Trophoblast cell (in vitro differentiated cells and primary cell): ENCODE measurements around the gene PPP1R12A.
A peak's percentile ranks its signal among the peaks of the same experiment; 100 is the strongest.

Experiments
- DNase-seq, 2 donors: peaks; one replicate each; pipeline ENCODE4 v3.0.0-alpha.2; 2016
- H2AFZ ChIP-seq: 2 replicates; pipeline ENCODE4 v1.6.1; 2013; ENCODE audit warnings: low read length, moderate library complexity, mild to moderate bottlenecking; ENCODE audit not compliant: insufficient read depth, poor library complexity
- H2AK5ac ChIP-seq: 2 replicates; pipeline ENCODE4 v1.6.1; 2013; ENCODE audit warnings: mild to moderate bottlenecking, low read length
- H2BK120ac ChIP-seq: 2 replicates; pipeline ENCODE4 v1.6.1; 2013; ENCODE audit warnings: low read length, mild to moderate bottlenecking, moderate library complexity; ENCODE audit not compliant: insufficient read depth, poor library complexity
- H2BK12ac ChIP-seq: 2 replicates; pipeline ENCODE4 v1.6.1; 2013; ENCODE audit warnings: mild to moderate bottlenecking, low read length, moderate library complexity
- H2BK5ac ChIP-seq: 2 replicates; pipeline ENCODE4 v1.6.1; 2013; ENCODE audit warnings: low read length, low read depth, moderate library complexity, mild to moderate bottlenecking; ENCODE audit not compliant: poor library complexity
- H3K14ac ChIP-seq: 2 replicates; pipeline ENCODE4 v1.6.1; 2013; ENCODE audit warnings: mild to moderate bottlenecking, low read length
- H3K18ac ChIP-seq: 2 replicates; pipeline ENCODE4 v1.6.1; 2013; ENCODE audit warnings: mild to moderate bottlenecking, low read length
- H3K23ac ChIP-seq: 2 replicates; pipeline ENCODE4 v1.6.1; 2013; ENCODE audit warnings: low read length
- H3K27ac ChIP-seq: 2 replicates; pipeline ENCODE4 v1.5.1; 2013; ENCODE audit warnings: low read depth, mild to moderate bottlenecking, inconsistent platforms, low read length, moderate library complexity
- H3K27me3 ChIP-seq: 2 replicates; pipeline ENCODE4 v1.6.1; 2013; ENCODE audit warnings: inconsistent platforms, mild to moderate bottlenecking, low read length, moderate library complexity; ENCODE audit not compliant: insufficient read depth
- H3K36me3 ChIP-seq, 2 experiments: 1 replicate in 1 of 2; 2 replicates in 1 of 2; pipeline ENCODE4 v1.6.1; 2013; ENCODE audit warnings: low read length in 2 of 2, mild to moderate bottlenecking in 2 of 2, moderate library complexity in 1 of 2; ENCODE audit not compliant: insufficient read depth in 2 of 2, control insufficient read depth in 1 of 2
- H3K4ac ChIP-seq: 2 replicates; pipeline ENCODE4 v1.6.1; 2013; ENCODE audit warnings: low read depth, mild to moderate bottlenecking, low read length, moderate library complexity
- H3K4me1 ChIP-seq, 2 experiments: 1 replicate in 1 of 2; 2 replicates in 1 of 2; pipeline ENCODE4 v1.6.1; 2013; ENCODE audit warnings: low read length in 2 of 2, mild to moderate bottlenecking in 2 of 2, moderate library complexity in 1 of 2; ENCODE audit not compliant: insufficient read depth in 2 of 2, control insufficient read depth in 1 of 2
- H3K4me2 ChIP-seq: 2 replicates; pipeline ENCODE4 v1.6.1; 2013; ENCODE audit warnings: inconsistent platforms, mild to moderate bottlenecking, low read length, moderate library complexity
- H3K4me3 ChIP-seq: 2 replicates; pipeline ENCODE4 v1.5.1; 2013; ENCODE audit warnings: mild to moderate bottlenecking, low read depth, low read length, inconsistent platforms
- H3K79me1 ChIP-seq: one replicate; pipeline ENCODE4 v1.6.1; 2013; ENCODE audit warnings: low read length
- H3K79me2 ChIP-seq: 2 replicates; pipeline ENCODE4 v1.6.1; 2013; ENCODE audit warnings: low read length, mild to moderate bottlenecking; ENCODE audit not compliant: control insufficient read depth, insufficient read depth, poor library complexity
- H3K9ac ChIP-seq: 2 replicates; pipeline ENCODE4 v1.6.1; 2013; ENCODE audit warnings: mild to moderate bottlenecking, low read length
- H3K9me3 ChIP-seq: 2 replicates; pipeline ENCODE4 v1.6.1; 2013; ENCODE audit warnings: low read depth, mild to moderate bottlenecking, control low read depth, inconsistent platforms, low read length; ENCODE audit not compliant: insufficient read depth
- H4K12ac ChIP-seq: 2 replicates; pipeline ENCODE4 v1.6.1; 2013; ENCODE audit warnings: low read depth, mild to moderate bottlenecking, low read length, moderate library complexity
- H4K8ac ChIP-seq: 2 replicates; pipeline ENCODE4 v1.6.1; 2013; ENCODE audit warnings: low read depth, mild to moderate bottlenecking, low read length, moderate library complexity
- H4K91ac ChIP-seq: one replicate; pipeline ENCODE4 v1.6.1; 2013; ENCODE audit warnings: low read depth, mild to moderate bottlenecking, low read length, moderate library complexity
- WGBS: extraction: QIAGEN DNeasy Blood & Tissue Kit; methylation state at CpG from one replicate; pipeline ENCODE4 v1.1.7; 2013; ENCODE audit warnings: missing lambda C conversion rate; ENCODE audit not compliant: insufficient read length, insufficient coverage; ENCODE audit errors: extremely low coverage; 5-methylcytosine and 5-hydroxymethylcytosine counted together

The PPP1R12A gene

GRCh38 chr12:79926951-79927350 lies 7.9 kb downstream of the PPP1R12A start:
- Histone ChIP-seq H3K4me1 (no peaks in the 10 kb centered on the region), H4K91ac (no peak overlapping the region), H3K79me2 (peaks cover 3% of the 10 kb centered on the region), H3K14ac (no peak overlapping the region), H2AK5ac (no peak overlapping the region), H2AFZ (no peak overlapping the region), H3K4me2 (no peak overlapping the region), H3K79me1 (no peaks in the 10 kb centered on the region), H3K36me3 (no peaks in the 10 kb centered on the region), H3K23ac (no peak overlapping the region), H3K27me3 (no peaks in the 10 kb centered on the region), H2BK12ac (no peak overlapping the region), H3K4ac (peak overlapping the region; percentile 90), H4K8ac (no peak overlapping the region), H3K18ac (no peak overlapping the region), H3K9ac (no peak overlapping the region), H3K9me3 (no peaks in the 10 kb centered on the region), H4K12ac (no peak overlapping the region), H3K4me3 (no peak overlapping the region), H2BK5ac (no peak overlapping the region), H2BK120ac (no peak overlapping the region), H3K27ac (no peak overlapping the region)
- no peak for DNase-seq
- no CpG with 5 or more reads among the region's 3 CpGs for WGBS

DNA sequence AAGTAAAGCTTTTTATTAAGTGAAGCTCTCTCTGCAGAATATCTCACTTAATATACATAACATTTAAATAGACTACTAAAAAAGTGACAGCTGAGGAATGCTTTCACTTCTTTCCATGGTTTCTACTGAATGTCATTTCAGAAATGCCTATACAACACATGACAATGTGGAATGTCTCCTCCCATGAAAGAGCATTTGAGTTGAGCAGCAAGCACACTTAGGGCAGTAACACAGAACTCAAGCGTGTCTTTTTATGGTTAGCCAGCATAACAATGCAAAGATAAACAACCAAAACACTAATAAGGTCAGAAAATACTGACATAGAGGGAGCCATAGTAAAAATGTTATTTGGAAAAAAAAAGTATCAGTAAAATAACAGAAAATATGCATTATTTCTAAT lies 9.4 kb downstream of the PPP1R12A start:
- no peaks in the 10 kb centered on the region for H3K4me1 ChIP-seq
- H3K23ac ChIP-seq, result no peak overlapping the region
- no peak overlapping the region for H3K18ac ChIP-seq
- H3K27ac ChIP-seq, result no peak overlapping the region
- no peak overlapping the region for H4K91ac ChIP-seq
- H3K36me3 ChIP-seq, result no peaks in the 10 kb centered on the region
- no peaks in the 10 kb centered on the region for H3K27me3 ChIP-seq
- peaks cover 7% of the 10 kb centered on the region for H3K79me2 ChIP-seq
- H2BK120ac ChIP-seq, result no peak overlapping the region
- no peaks in the 10 kb centered on the region for H3K9me3 ChIP-seq
- H2AFZ ChIP-seq, result no peak overlapping the region
- H2BK12ac ChIP-seq, result no peak overlapping the region
- H4K8ac ChIP-seq, result no peak overlapping the region
- H2BK5ac ChIP-seq, result no peak overlapping the region
- peak overlapping the region; percentile 79 for H3K4ac ChIP-seq
- no peaks in the 10 kb centered on the region for H3K79me1 ChIP-seq
- peak in 1 of 2 donors; percentile 42 for DNase-seq
- H3K9ac ChIP-seq, result no peak overlapping the region
- no CpG with 5 or more reads among the region's 1 CpG for WGBS
- H3K4me2 ChIP-seq, result no peak overlapping the region
- no peak overlapping the region for H3K14ac ChIP-seq
- no peak overlapping the region for H3K4me3 ChIP-seq
- H4K12ac ChIP-seq, result no peak overlapping the region
- H2AK5ac ChIP-seq, result no peak overlapping the region

DNA sequence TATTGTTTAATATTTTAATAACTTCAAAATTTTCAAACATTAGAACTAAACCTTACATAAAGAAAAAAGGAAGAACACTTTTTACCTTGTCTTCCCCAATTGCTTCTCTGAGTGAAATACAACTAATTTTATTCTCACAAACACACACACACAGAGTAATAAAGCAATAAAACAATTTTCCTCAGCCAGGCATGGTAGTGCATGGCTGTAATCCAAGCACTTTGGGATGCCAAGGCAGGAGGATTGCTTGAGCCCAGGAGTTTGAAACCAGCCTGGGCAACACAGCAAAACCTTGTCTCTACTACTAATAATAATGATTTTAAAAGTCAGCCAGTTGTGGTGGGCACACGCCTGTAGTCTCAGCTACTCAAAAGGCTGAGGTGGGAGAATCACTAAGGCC lies 13.1 kb downstream of the PPP1R12A start:
- Histone ChIP-seq H4K8ac (no peak overlapping the region), H4K91ac (no peak overlapping the region), H3K4me3 (no peak overlapping the region), H4K12ac (no peak overlapping the region), H2AFZ (no peak overlapping the region), H2AK5ac (no peak overlapping the region), H3K4ac (peak overlapping the region; percentile 33), H3K4me1 (no peaks in the 10 kb centered on the region), H3K79me1 (no peaks in the 10 kb centered on the region), H3K14ac (no peak overlapping the region), H3K79me2 (peaks cover 9% of the 10 kb centered on the region), H3K36me3 (no peaks in the 10 kb centered on the region), H3K27ac (no peak overlapping the region), H3K18ac (no peak overlapping the region), H3K9ac (no peak overlapping the region), H2BK5ac (no peak overlapping the region), H3K4me2 (no peak overlapping the region), H3K23ac (no peak overlapping the region), H3K9me3 (no peaks in the 10 kb centered on the region), H3K27me3 (no peaks in the 10 kb centered on the region), H2BK120ac (no peak overlapping the region), H2BK12ac (no peak overlapping the region)
- no CpG with 5 or more reads among the region's 1 CpG for WGBS
- DNase-seq, result no peak

DNA sequence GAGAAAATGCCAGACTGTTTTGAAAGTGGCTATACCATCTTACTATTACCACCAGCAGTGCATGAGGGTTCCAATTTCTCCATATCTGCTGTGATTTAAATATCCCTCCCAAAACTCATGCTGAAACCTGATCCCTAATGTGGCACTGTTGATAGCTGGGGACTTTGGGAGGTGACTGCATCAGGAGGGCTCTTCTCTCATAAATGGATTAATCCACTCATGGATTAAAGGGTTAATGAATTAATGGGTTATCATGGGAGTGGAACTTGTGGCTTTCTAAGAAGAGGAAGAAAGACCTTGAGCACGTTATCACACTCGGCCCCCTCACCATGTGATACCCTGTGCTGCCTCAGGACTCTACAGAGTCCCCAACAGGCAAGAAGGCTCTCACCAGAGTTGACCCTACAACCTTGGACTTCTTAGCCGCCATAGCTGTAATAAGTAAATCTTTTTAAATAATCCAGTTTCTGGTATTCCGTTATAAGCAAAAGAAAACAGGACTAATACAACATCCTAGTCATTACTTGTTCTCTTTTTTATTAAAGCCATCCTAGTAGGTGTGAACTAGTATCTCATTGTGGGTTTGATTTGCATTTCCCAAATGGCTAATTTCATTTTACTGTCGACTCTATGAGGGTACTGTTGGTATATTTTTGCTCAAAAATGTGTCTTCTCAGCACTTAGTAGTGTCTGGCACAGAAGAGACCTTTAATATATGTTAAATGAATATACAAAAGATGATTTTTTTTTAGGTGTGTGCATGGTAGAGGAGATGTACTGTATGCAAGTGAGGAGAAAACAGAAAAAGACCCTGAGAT lies 14.3 kb downstream of the PPP1R12A start:
- Histone ChIP-seq H2BK120ac (no peak overlapping the region), H3K27ac (no peak overlapping the region), H3K27me3 (no peaks in the 10 kb centered on the region), H3K4me2 (no peak overlapping the region), H3K9ac (no peak overlapping the region), H2BK5ac (no peak overlapping the region), H3K9me3 (no peaks in the 10 kb centered on the region), H3K79me1 (no peaks in the 10 kb centered on the region), H3K4ac (peak overlapping the region; percentile 97), H3K4me1 (no peaks in the 10 kb centered on the region), H2AK5ac (no peak overlapping the region), H4K12ac (no peak overlapping the region), H3K18ac (no peak overlapping the region), H4K8ac (no peak overlapping the region), H3K79me2 (peaks cover 9% of the 10 kb centered on the region), H3K36me3 (no peaks in the 10 kb centered on the region), H4K91ac (no peak overlapping the region), H3K4me3 (no peak overlapping the region), H2AFZ (no peak overlapping the region), H2BK12ac (no peak overlapping the region), H3K23ac (no peak overlapping the region), H3K14ac (no peak overlapping the region)
- WGBS, result no CpG with 5 or more reads among the region's 5 CpGs
- no peak for DNase-seq
